C4-2B (cell line): ENCODE results near the gene MALSU1.

Experiments used
- CTCF ChIP-seq: fragments of 450-650 bp; conservative IDR thresholded peaks from 2 replicates; pipeline ENCODE4 v1.5.1; 2017; ENCODE audit warnings: mild to moderate bottlenecking
- ZFX ChIP-seq: fragments of 450-650 bp; IDR thresholded peaks from 2 replicates; pipeline ENCODE4 v1.6.1; 2017

GRCh38 chr7:23349484-23350157, 50.5 kb downstream of the MALSU1 start:
- TF ChIP-seq CTCF (no peak), ZFX (no peak)
